ENCODE data around the gene SLC6A9.

DNA sequence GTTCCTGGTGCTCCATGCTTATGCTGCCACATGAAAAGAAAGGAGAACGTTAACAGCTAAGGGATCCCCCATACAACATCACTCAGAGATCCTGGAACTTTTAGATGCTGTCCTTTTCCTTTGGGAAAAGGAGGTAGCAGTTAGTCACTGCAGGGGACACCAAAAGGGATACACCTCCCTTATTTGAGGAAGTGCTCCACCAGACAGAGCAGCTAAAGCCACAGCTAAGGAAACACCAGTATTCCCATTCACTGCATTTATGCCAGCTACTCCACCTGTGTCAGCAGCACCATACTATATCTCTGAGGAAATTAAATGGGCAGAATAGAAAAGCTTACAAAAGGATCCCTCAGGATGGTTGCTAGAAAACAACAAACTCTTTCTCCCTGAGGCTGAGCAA is 26.0 kb upstream of the SLC6A9 start:
- TF ChIP-seq, protein P1, sequence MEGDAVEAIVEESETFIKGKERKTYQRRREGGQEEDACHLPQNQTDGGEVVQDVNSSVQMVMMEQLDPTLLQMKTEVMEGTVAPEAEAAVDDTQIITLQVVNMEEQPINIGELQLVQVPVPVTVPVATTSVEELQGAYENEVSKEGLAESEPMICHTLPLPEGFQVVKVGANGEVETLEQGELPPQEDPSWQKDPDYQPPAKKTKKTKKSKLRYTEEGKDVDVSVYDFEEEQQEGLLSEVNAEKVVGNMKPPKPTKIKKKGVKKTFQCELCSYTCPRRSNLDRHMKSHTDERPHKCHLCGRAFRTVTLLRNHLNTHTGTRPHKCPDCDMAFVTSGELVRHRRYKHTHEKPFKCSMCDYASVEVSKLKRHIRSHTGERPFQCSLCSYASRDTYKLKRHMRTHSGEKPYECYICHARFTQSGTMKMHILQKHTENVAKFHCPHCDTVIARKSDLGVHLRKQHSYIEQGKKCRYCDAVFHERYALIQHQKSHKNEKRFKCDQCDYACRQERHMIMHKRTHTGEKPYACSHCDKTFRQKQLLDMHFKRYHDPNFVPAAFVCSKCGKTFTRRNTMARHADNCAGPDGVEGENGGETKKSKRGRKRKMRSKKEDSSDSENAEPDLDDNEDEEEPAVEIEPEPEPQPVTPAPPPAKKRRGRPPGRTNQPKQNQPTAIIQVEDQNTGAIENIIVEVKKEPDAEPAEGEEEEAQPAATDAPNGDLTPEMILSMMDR (IDR thresholded peaks at IDR 0.05; ENCODE audit: insufficient read depth, low read length, poor library complexity, severe bottlenecking), result no peak
- no peak for TF ChIP-seq EZH2phosphoT487 (conservative IDR thresholded peaks at IDR 0.05; ENCODE audit: low read length)

Measured in SU-DHL-6 (cell line).